Measurements from ENCODE around the gene CFAP43.

Gene CFAP43

DNA sequence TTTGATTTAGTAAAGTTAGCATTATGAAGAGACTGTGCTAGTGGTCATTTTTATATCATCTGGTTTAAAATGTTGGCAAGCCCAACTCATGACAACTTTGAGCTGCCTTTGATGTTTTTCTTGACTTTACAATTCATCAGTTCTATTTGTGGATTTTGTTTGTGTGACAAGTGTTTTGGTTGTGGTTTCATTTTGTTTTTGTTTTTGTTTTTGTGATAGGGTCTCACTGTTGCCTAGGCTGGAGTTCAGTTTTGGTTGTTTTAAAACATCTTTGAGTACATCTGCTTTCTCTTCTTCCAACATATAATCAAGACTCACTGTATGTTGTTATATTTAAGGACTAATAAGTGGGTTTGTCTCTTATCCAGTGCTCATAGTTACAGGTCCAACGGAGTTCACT, 127.7 kb downstream of the CFAP43 start:
- Histone ChIP-seq H3K4me1 (ENCODE audit: insufficient read depth, low read length) (no peaks in the 10 kb centered on the region), H3K36me3 (ENCODE audit: insufficient read depth, low read length) (no peaks in the 10 kb centered on the region), H3K9me3 (ENCODE audit: low read length) (no peaks in the 10 kb centered on the region), H3K27me3 (ENCODE audit: insufficient read depth, low read length) (peaks cover 3% of the 10 kb centered on the region), H3K4me3 (ENCODE audit: low read length) (no peak overlapping the region), H2AFZ (ENCODE audit: low read depth, low read length) (no peak overlapping the region)

DNA sequence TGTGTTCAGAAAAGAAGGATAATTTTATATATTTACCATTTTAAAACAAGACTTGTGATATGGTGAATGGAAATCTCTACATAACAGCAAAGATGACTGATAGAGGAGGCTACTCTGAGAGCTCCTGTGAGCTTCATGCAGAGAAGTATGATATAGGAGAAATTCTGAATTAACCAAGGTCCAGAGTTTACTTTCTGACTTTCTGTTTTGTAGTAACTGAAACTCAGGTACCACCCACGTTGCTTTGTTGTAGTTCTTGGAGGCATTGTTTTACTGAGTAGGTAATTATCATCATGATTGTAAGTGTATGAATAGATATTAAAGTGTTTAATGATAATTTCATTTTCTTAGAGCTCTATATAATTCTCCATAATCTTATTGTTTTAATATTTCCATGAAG, 128.2 kb downstream of the CFAP43 start:
- no peak overlapping the region for H3K4me3 ChIP-seq (ENCODE audit: low read length)
- no peaks in the 10 kb centered on the region for H3K4me1 ChIP-seq (ENCODE audit: insufficient read depth, low read length)
- peaks cover 3% of the 10 kb centered on the region for H3K27me3 ChIP-seq (ENCODE audit: insufficient read depth, low read length)
- H2AFZ ChIP-seq (ENCODE audit: low read depth, low read length), result no peak overlapping the region
- no peaks in the 10 kb centered on the region for H3K36me3 ChIP-seq (ENCODE audit: insufficient read depth, low read length)
- H3K9me3 ChIP-seq (ENCODE audit: low read length), result no peaks in the 10 kb centered on the region

DNA sequence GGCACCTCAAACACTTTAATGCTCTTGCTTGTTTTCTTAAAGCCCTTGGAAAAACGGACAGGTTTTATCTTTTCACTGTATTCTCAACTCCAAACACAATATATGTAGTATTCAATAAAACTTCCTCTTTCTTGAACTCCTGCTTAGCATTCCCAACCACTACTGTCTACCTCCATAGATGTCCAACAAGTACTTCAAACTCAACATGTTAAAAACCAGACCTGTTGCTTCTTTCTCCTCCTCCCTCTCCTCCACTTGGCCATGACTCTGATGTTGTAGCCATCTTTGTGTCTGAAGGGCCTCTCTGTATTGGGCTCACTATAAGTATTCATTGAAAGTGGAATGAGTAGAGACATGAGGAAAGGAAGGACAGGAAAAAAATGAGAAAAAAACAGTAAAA, 130.3 kb downstream of the CFAP43 start:
- no peaks in the 10 kb centered on the region for H3K4me1 ChIP-seq (ENCODE audit: insufficient read depth, low read length)
- H3K27me3 ChIP-seq (ENCODE audit: insufficient read depth, low read length), result peaks cover 3% of the 10 kb centered on the region
- no peak overlapping the region for H2AFZ ChIP-seq (ENCODE audit: low read depth, low read length)
- H3K9me3 ChIP-seq (ENCODE audit: low read length), result no peaks in the 10 kb centered on the region
- H3K36me3 ChIP-seq (ENCODE audit: insufficient read depth, low read length), result no peaks in the 10 kb centered on the region
- no peak overlapping the region for H3K4me3 ChIP-seq (ENCODE audit: low read length)

DNA sequence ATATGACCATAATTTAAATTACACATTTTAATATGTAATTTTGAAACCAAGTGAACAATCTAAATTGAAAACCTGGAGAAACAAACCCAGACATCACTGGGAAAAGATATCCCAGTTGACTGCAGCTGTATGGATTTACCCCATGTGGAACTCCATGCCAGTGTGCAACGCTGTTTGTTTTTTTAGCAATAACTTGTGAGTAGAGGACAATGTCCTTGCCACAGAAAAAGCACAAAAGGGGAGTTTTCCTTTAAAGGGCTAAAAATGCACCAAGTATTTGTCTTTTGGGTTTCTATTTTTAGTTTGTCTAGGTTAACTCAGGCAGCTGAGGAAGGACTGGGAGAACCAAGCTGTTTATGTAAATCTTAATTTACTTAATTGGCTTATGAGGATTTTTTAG, 131.4 kb downstream of the CFAP43 start:
- Histone ChIP-seq H3K36me3 (ENCODE audit: insufficient read depth, low read length) (no peaks in the 10 kb centered on the region), H3K4me3 (ENCODE audit: low read length) (no peak overlapping the region), H3K9me3 (ENCODE audit: low read length) (peaks cover 4% of the 10 kb centered on the region), H2AFZ (ENCODE audit: low read depth, low read length) (no peak overlapping the region), H3K27me3 (ENCODE audit: insufficient read depth, low read length) (peaks cover 3% of the 10 kb centered on the region), H3K4me1 (ENCODE audit: insufficient read depth, low read length) (no peaks in the 10 kb centered on the region)

DNA sequence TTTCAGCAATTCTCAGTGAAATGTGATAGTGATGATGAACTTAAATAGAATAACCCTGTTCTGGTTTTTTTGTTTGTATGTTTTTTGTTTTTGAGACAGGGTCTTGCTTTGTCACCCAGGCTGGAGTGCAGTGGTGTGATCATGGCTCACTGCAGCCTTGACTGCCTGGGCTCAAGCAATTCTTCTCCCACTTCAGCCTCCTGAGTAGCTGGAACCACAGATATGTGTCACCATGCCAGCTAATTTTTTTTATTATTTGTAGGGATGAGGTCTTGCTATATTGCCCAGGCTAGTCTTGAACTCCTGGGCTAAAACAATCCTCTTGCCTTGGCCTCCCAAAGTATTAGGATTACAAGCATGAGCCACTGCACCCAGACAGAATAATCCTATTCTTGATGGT, 132.2 kb downstream of the CFAP43 start:
- peaks cover 4% of the 10 kb centered on the region for H3K9me3 ChIP-seq (ENCODE audit: low read length)
- peaks cover 3% of the 10 kb centered on the region for H3K27me3 ChIP-seq (ENCODE audit: insufficient read depth, low read length)
- no peaks in the 10 kb centered on the region for H3K4me1 ChIP-seq (ENCODE audit: insufficient read depth, low read length)
- H2AFZ ChIP-seq (ENCODE audit: low read depth, low read length), result no peak overlapping the region
- H3K4me3 ChIP-seq (ENCODE audit: low read length), result no peak overlapping the region
- H3K36me3 ChIP-seq (ENCODE audit: insufficient read depth, low read length), result no peaks in the 10 kb centered on the region

DNA sequence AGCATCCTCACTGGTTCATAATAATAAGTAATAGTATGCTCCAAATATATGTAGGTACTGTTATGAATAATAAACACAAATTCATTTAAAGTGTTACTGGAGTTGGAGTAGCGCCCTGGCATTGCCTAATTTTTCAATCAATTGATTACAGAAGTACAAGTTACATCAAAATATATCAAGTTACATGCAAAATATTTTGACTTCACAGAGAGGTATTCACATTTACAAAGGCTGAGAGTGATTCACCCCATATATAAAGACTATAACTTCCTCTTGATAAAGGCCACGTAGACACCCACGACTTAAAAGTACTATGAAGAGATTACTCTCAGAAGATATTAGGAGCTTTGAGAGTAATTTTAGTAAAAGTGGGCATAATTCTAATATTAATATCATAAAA, 132.9 kb downstream of the CFAP43 start:
- peaks cover 4% of the 10 kb centered on the region for H3K9me3 ChIP-seq (ENCODE audit: low read length)
- no peaks in the 10 kb centered on the region for H3K36me3 ChIP-seq (ENCODE audit: insufficient read depth, low read length)
- no peak overlapping the region for H2AFZ ChIP-seq (ENCODE audit: low read depth, low read length)
- H3K4me3 ChIP-seq (ENCODE audit: low read length), result no peak overlapping the region
- no peaks in the 10 kb centered on the region for H3K4me1 ChIP-seq (ENCODE audit: insufficient read depth, low read length)
- H3K27me3 ChIP-seq (ENCODE audit: insufficient read depth, low read length), result peaks cover 3% of the 10 kb centered on the region

DNA sequence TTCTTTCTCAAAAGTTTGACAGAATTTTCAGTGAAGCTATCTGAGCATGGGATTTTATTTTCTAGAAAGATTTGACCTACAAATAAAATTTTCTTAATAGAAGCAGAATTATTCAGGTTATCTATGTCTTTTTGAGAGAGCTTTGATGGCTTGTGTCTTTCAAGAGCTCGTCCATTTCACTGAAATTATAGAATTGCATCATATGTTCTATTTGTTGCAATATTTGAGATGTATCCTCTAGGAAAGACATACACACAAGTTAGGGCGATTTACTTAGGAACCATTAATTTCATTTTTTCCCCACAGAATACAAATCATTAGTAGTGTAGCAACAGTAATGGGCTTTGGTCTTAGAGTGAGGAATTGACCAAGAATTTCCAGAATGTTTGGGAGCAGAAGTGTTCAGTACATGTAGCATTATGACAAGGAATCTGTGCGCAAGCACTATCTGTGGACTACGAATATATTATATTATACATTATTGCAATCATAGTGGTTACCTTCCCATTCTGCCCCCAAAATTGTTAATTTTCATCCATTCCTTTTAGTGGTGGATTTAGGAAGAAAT, 133.7 kb downstream of the CFAP43 start:
- Histone ChIP-seq H3K36me3 (ENCODE audit: insufficient read depth, low read length) (no peaks in the 10 kb centered on the region), H3K4me3 (ENCODE audit: low read length) (no peak overlapping the region), H3K27me3 (ENCODE audit: insufficient read depth, low read length) (peaks cover 3% of the 10 kb centered on the region), H3K9me3 (ENCODE audit: low read length) (peaks cover 4% of the 10 kb centered on the region), H2AFZ (ENCODE audit: low read depth, low read length) (no peak overlapping the region), H3K4me1 (ENCODE audit: insufficient read depth, low read length) (no peaks in the 10 kb centered on the region)

DNA sequence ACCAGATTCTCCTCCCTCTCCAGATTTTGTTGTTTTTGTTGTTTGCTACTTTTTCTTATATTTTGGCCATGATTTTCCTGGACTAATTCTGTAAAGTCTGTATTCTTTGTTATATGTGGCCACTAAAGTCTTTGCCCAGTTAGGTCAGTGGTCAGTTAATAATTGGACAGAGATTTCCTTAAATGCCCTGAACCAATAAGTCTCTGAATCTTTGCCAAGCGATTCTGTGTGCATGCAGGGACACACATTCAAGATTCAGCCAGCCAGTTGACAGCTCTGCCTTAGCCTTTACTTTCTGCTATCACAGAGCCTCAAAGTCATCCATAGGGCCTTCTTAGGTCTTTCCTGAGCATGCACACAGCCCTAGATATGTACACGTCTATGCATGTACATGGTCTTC, 135.5 kb downstream of the CFAP43 start:
- Histone ChIP-seq H2AFZ (ENCODE audit: low read depth, low read length) (no peak overlapping the region), H3K36me3 (ENCODE audit: insufficient read depth, low read length) (no peaks in the 10 kb centered on the region), H3K9me3 (ENCODE audit: low read length) (peaks cover 4% of the 10 kb centered on the region), H3K27me3 (ENCODE audit: insufficient read depth, low read length) (no peaks in the 10 kb centered on the region), H3K4me1 (ENCODE audit: insufficient read depth, low read length) (no peaks in the 10 kb centered on the region), H3K4me3 (ENCODE audit: low read length) (no peak overlapping the region)

DNA sequence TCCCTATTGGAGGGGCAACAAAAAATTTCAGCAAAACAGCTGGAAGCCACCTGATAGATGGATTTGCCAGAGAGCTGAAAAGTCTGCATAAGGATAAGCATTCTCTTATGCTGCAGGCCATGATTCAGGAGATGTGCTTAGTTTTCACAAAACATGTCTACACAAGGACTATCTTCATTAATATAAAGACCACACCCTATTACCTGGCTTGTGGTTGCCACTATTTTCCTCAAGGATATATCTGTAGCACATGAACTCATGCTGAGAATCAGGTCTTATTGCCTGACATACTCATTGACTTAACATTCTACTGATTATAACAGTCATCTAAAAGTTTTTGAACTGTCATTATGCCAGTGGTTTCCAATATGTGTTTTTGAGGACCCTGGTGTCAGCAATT, 139.4 kb downstream of the CFAP43 start:
- H3K9me3 ChIP-seq (ENCODE audit: low read length), result peaks cover 4% of the 10 kb centered on the region
- peaks cover 21% of the 10 kb centered on the region for H3K4me1 ChIP-seq (ENCODE audit: insufficient read depth, low read length)
- H3K36me3 ChIP-seq (ENCODE audit: insufficient read depth, low read length), result no peaks in the 10 kb centered on the region
- no peak overlapping the region for H2AFZ ChIP-seq (ENCODE audit: low read depth, low read length)
- no peaks in the 10 kb centered on the region for H3K27me3 ChIP-seq (ENCODE audit: insufficient read depth, low read length)
- no peak overlapping the region for H3K4me3 ChIP-seq (ENCODE audit: low read length)

DNA sequence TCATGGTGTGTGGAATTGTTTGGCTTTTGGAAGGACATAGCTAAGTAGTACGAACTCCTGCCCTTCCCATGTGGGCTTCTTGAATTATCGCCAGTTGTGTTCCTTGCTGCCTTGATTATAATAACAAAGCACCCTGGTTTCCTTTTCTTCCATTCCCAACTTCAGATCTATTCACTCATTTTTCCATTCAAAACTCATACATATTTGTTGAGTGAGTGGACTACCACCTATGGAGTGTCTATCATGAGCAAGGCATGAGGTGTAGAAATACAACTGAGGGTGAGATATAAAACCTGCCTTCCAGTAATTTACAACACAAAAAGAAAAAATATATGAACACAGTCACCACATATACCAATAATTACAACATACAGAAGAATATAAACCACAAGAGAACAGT, 141.6 kb downstream of the CFAP43 start:
- no peaks in the 10 kb centered on the region for H3K9me3 ChIP-seq (ENCODE audit: low read length)
- H3K36me3 ChIP-seq (ENCODE audit: insufficient read depth, low read length), result no peaks in the 10 kb centered on the region
- no peak overlapping the region for H3K4me3 ChIP-seq (ENCODE audit: low read length)
- peaks cover 21% of the 10 kb centered on the region for H3K4me1 ChIP-seq (ENCODE audit: insufficient read depth, low read length)
- H2AFZ ChIP-seq (ENCODE audit: low read depth, low read length), result no peak overlapping the region
- no peaks in the 10 kb centered on the region for H3K27me3 ChIP-seq (ENCODE audit: insufficient read depth, low read length)

DNA sequence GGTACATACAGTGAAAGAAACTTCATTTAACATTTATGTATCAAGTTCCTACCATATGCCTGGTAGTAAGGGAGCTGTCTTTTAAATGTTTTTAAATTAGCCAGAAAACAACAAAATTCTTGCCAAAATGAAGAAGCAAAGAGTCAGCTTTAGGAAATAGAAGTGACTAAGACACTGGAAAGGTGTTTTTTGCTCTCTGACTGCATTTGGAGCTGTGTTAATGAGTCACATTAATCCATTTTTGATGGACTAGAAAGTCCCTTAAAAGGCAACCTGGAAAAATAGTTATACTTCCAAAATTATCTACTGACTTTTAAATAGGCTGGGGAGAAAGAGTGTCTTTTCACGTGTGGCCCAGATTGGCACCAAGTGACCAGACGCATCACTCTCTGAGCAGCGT, 142.5 kb downstream of the CFAP43 start:
- Histone ChIP-seq H3K27me3 (ENCODE audit: insufficient read depth, low read length) (no peaks in the 10 kb centered on the region), H2AFZ (ENCODE audit: low read depth, low read length) (no peak overlapping the region), H3K9me3 (ENCODE audit: low read length) (no peaks in the 10 kb centered on the region), H3K4me3 (ENCODE audit: low read length) (no peak overlapping the region), H3K4me1 (ENCODE audit: insufficient read depth, low read length) (peaks cover 21% of the 10 kb centered on the region), H3K36me3 (ENCODE audit: insufficient read depth, low read length) (no peaks in the 10 kb centered on the region)

DNA sequence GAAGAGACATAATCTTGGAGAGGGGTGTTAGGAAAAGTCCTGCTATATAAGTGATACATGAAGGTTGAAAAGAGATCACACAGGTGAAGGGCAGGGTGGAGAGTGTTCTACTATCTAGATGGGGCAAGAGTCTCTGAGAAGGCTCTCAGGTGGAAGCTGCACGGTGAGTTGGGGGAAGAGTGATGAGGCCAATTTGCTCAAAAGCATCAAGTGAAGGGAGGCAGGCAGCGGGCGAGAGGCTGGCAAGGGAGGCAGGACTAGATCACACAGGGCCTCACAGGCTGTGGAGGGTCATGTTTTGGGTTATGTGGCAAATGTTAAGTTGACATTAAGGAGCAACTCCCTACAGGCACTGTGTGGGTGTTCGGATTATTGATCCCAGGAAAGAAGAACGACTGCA, 143.9 kb downstream of the CFAP43 start:
- H2AFZ ChIP-seq (ENCODE audit: low read depth, low read length), result no peak overlapping the region
- no peaks in the 10 kb centered on the region for H3K27me3 ChIP-seq (ENCODE audit: insufficient read depth, low read length)
- peaks cover 21% of the 10 kb centered on the region for H3K4me1 ChIP-seq (ENCODE audit: insufficient read depth, low read length)
- H3K4me3 ChIP-seq (ENCODE audit: low read length), result no peak overlapping the region
- H3K9me3 ChIP-seq (ENCODE audit: low read length), result no peaks in the 10 kb centered on the region
- H3K36me3 ChIP-seq (ENCODE audit: insufficient read depth, low read length), result no peaks in the 10 kb centered on the region

DNA sequence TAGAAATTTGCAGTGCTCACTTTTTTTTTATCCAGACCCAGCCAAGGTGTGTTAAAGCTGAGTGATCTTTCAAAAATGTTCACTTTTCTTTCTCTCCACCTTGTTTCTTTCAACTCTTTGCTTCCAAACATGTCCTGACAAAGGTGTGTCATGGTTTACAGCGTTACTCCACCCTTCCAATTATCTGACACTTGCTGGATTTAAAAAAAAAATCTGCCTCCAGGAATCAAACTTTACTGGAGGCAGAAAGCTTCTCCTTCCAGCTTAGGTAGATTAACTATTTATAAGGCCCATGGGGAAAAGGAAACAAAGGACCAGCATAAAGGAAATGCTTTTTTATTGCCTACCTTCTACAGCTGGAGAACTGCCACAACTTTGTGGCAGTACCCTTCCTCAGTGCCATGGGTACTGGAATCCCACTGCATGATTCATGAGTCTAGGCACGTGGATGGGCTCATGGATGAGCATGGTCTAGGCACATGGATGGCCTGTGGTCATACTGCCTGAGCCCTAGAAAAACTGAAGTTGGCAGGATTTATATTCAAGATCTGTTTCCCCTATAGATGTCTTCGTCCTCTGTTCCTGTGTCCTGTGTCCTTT, 146.3 kb downstream of the CFAP43 start, which contains the start of gene COL17A1:
COL17A1 (minus strand) TSS at position 80 of the 600 bp plus-strand sequence. CDS start 5,207 bp downstream, outside the sequence.
- H3K27me3 ChIP-seq (ENCODE audit: insufficient read depth, low read length), result no peaks in the 10 kb centered on the region
- peaks cover 16% of the 10 kb centered on the region for H3K4me1 ChIP-seq (ENCODE audit: insufficient read depth, low read length)
- no peaks in the 10 kb centered on the region for H3K36me3 ChIP-seq (ENCODE audit: insufficient read depth, low read length)
- no peak within 1 kb of the TSS for H2AFZ ChIP-seq (ENCODE audit: low read depth, low read length)
- H3K4me3 ChIP-seq (ENCODE audit: low read length), result no peak within 1 kb of the TSS
- no peaks in the 10 kb centered on the region for H3K9me3 ChIP-seq (ENCODE audit: low read length)
